Kidney glomerular epithelial cell (primary cell): Measurements from ENCODE around the gene LRRIQ3.
"Not testable (repeated sequence)": the region's sequence is repeated elsewhere in the genome, so short reads cannot be mapped to it uniquely, and the experiment has no call there.

Experiments
- DNase-seq: peaks from one replicate; lab custom pipeline; 2025; lab: John Stamatoyannopoulos, UW

The LRRIQ3 gene, protein sequence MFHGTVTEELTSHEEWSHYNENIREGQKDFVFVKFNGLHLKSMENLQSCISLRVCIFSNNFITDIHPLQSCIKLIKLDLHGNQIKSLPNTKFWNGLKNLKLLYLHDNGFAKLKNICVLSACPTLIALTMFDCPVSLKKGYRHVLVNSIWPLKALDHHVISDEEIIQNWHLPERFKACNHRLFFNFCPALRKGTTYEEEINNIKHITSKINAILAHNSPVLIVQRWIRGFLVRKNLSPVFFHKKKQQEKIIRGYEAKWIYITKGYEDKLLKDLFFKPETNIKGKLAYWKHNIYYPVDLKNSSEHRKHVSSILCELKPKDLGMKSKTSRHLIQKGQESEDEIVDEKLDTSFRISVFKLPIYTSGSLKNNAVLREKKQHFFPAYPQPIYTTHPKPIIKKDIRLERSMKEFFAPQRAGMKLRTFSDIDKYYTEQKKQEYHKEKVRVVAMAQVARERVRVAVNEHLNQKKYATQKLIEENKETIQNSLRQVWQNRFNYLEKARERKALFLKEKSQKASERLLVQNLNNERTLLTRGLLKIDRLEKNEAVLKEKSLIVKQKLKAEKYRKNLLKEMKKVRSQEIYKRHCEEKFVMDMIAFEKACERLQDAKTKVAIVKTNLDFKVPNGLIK

GRCh38 chr1:74197657-74198552 lies at the start of gene LRRIQ3, which contains the start of gene FPGT:
TSS of gene LRRIQ3 (minus strand) at chr1:74198176. CDS start at chr1:74183684, 14,492 bp downstream.
TSS of gene FPGT (plus strand) at chr1:74198242. CDS start at chr1:74198279, 37 bp downstream.
- peak; percentile 97 for DNase-seq

GRCh38 chr1:74246315-74246714 lies 48.3 kb upstream of the LRRIQ3 start:
- peak; percentile 70 for DNase-seq

- no peak for DNase-seq
Measured at GRCh38 chr1:74245168-74245772, 47.3 kb upstream of the LRRIQ3 start.

DNA sequence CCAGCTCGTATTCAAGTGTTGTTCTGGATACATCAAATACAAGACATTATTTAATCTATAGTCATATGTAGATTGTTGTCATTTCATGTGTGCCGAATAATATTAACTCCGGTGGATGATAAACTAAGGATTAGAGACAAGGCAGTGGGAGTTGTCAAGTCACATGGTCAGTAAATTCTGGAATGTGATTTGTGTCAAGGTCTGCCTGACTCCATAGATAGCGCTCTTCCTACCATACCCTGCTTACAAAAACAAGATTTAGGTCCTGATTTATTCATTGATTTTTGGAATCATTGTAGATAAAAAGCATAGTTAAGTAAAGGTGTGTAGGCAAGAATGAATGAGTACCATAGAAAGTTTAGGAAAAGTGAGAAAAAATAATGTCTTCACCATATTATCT lies 39.8 kb upstream of the LRRIQ3 start:
- no peak for DNase-seq

DNA sequence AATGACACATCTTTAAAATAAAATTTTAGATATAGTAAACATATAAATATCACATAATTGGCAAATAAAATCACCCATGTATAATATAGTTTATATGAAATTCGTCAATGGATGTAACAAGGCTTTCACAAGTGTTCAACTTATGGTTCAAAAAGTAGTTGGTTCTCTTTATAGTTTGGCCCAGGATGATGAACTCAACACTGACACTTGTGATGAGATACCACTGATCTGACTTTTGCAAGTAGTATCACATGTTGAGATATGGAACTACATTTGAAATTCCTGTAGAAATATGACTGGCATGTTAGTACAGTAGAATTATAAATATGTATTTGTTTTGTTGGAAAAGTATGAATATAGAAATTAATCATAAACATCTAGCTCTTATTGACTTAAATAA lies 39.1 kb upstream of the LRRIQ3 start:
- no peak for DNase-seq

DNA sequence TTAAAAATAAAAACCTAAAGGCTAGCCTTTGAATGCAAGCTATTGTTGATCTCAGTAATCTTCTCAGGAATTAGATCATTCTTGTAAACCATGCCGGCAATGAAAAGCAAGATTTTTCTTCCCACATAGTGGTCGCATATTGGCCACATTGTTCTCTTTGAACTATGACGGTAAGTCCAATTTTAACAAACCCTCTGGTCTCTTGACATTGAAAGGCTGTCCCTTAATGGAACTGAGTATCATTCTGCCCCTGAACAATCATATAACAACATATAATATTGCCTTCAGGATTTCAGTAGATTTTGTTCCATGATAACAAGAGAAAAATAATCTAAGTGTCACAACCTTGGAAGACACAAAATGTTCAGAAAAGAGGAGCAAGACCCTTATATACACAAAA lies 38.5 kb upstream of the LRRIQ3 start:
- DNase-seq, result no peak

GRCh38 chr1:74235153-74235552 lies 37.2 kb upstream of the LRRIQ3 start, which contains the start of gene TNNI3K:
TSS of gene TNNI3K (plus strand) at chr1:74235387. CDS start at chr1:74235452, 65 bp downstream.
- no peak for DNase-seq

GRCh38 chr1:74223453-74223852 lies 25.5 kb upstream of the LRRIQ3 start:
- no peak for DNase-seq

- DNase-seq, result no peak
Measured at GRCh38 chr1:74222701-74223100, 24.7 kb upstream of the LRRIQ3 start.

- no peak for DNase-seq
Measured at GRCh38 chr1:74215229-74215628, 17.3 kb upstream of the LRRIQ3 start.

- DNase-seq, result no peak
Measured at GRCh38 chr1:74205266-74205665, 7.3 kb upstream of the LRRIQ3 start.

DNA sequence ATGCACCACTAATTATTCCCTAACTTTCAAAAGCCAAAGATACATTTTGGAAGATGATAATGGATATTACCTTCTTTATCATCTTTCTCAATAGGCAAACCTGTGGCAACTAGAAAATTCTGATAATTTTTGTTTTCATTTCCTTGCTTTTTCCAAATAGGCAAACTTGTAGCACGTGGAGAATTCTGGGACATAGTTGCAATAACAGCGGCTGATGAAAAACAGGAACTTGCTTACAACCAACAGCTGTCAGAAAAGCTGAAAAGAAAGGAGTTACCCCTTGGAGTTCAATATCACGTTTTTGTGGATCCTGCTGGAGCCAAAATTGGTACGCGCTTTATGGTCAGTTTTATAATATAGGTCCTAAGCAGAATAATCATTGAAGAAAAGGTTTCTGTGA lies 1.5 kb upstream of the LRRIQ3 start:
- no peak for DNase-seq

GRCh38 chr1:74197255-74197654 lies 721 bp downstream of the LRRIQ3 start:
- no peak for DNase-seq

DNA sequence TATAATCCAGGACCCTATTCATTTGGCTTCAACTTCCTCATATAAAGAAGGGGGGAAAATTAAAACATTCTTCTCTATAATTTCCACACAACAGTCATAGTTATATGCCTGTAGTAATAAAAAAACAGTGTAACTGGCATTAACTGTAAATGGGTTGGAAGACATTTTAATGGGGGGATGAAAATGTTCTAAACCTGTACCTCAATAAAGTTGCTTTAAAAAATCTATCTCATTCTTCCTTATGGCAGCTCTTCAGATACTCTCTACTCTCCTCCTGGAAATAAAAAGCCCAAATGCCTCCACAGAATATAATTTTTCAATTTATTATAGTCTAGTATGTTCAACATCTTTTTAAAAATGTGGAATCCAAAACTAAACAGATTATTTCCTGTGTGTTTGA lies 2.6 kb downstream of the LRRIQ3 start:
- DNase-seq, result no peak

- DNase-seq, result peak; percentile 11
Measured at GRCh38 chr1:74193908-74194307, 4.1 kb downstream of the LRRIQ3 start.

- no peak for DNase-seq
Measured at GRCh38 chr1:74180490-74180889, 17.5 kb downstream of the LRRIQ3 start.

- not testable (repeated sequence) for DNase-seq
Measured at GRCh38 chr1:74174423-74174822, 23.6 kb downstream of the LRRIQ3 start.

DNA sequence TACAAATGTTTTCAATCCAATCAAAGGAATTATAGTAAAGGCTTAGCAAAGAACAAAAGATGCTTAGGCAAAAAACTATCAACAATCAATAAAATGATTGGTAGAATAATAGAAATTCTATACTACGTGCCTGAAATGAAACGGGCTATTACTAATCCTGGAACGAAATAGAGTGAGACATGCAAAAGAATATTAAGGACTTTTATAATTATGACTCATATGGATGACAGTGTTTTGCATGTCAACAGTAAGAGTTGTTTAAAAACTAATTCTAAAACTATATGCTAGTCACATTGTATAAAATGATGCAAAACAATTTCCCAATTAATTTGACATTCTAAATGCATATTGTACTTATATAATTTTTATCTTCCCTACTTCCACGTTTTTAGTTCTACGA lies 35.6 kb downstream of the LRRIQ3 start:
- DNase-seq, result no peak

DNA sequence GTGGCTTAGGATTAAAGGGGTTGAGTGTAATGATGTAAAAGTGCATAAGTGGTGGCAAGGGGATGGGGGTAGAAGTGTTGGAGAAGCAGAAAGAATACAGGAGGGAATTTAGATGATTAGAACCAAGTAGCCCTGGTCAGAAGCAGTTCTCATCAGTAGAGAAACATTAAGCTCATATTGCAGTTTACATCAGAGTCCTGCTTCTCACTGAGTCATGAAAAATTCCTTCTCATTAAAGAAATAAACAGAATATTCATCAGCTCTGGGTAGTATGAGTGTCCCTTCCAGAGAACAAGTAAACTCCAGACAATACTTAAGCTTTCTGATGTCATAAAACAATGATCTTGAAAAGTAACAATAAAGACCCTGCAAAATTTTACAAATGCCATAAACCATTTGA lies 36.5 kb downstream of the LRRIQ3 start:
- no peak for DNase-seq

GRCh38 chr1:74160046-74160445 lies 37.9 kb downstream of the LRRIQ3 start:
- DNase-seq, result no peak

GRCh38 chr1:74145086-74145485 lies 52.9 kb downstream of the LRRIQ3 start:
- DNase-seq, result no peak

- not testable (repeated sequence) for DNase-seq
Measured at GRCh38 chr1:74117370-74117769, 80.6 kb downstream of the LRRIQ3 start.
